Esophagus muscularis mucosa (tissue), 4 donors: ENCODE results near the gene ACER3. TPM values are rescaled to one million over a fixed set of nuclear protein-coding genes. Genes with fewer than 3 reads are reported as not detected.
A peak's percentile ranks its signal among the peaks of the same experiment; 100 is the strongest.
"Not testable (repeated sequence)": the region's sequence is repeated elsewhere in the genome, so short reads cannot be mapped to it uniquely, and the experiment has no call there.

Experiments
- DNase-seq: peaks from one replicate; pipeline ENCODE4 v3.0.0-alpha.2; 2017; ENCODE audit errors: extremely low spot score
- H3K27ac ChIP-seq, 4 donors: fragments of 200-600 bp; sonication (generic); replicated peaks in 1 of 4; 1 replicate in 3 of 4; 2 replicates in 1 of 4; pipeline ENCODE4 v1.5.1; 2016 to 2019; ENCODE audit warnings: mild to moderate bottlenecking in 1 of 4
- H3K27me3 ChIP-seq, 4 donors: fragments of 200-600 bp; sonication (generic); one replicate each; pipeline versions ENCODE4 v1.5.1 to v1.6.0; 2016 to 2019
- H3K36me3 ChIP-seq, 4 donors: fragments of 200-600 bp; sonication (generic); one replicate each; pipeline ENCODE4 v1.5.1; 2016 to 2019
- H3K4me1 ChIP-seq, 4 donors: fragments of 200-600 bp; sonication (generic); one replicate each; pipeline ENCODE4 v1.5.1; 2016 to 2019
- H3K4me3 ChIP-seq, 4 donors: fragments of 200-600 bp; sonication (generic); 1 replicate in 2 of 4; 2 replicates in 2 of 4; pipeline ENCODE4 v1.5.1; 2016 to 2019; ENCODE audit warnings: mild to moderate bottlenecking in 4 of 4, moderate library complexity in 1 of 4
- H3K9me3 ChIP-seq, 4 donors: fragments of 200-600 bp; sonication (generic); 1 replicate in 3 of 4; 2 replicates in 1 of 4; pipeline ENCODE4 v1.5.1; 2016 to 2019
- CTCF ChIP-seq, 3 experiments: fragments of 200-600 bp in 2 of 3; fragments of 450-650 bp in 1 of 3; sonication (generic) in 2 of 3; IDR thresholded peaks; one replicate each; pipeline ENCODE4 v1.5.1; 2017 to 2019; ENCODE audit warnings: antibody characterized with exemption in 3 of 3, mild to moderate bottlenecking in 2 of 3, moderate library complexity in 1 of 3
- EP300 ChIP-seq: sonication (generic); formaldehyde crosslinking; IDR thresholded peaks from one replicate; pipeline ENCODE4 v1.6.1; 2017; ENCODE audit warnings: antibody characterized with exemption
- POLR2A ChIP-seq: fragments of 450-650 bp; IDR thresholded peaks from one replicate; pipeline ENCODE4 v1.6.1; 2017; ENCODE audit warnings: antibody characterized with exemption, moderate library complexity, mild to moderate bottlenecking, low read depth
- POLR2AphosphoS5 ChIP-seq, 2 donors: sonication (generic); formaldehyde crosslinking; IDR thresholded peaks; one replicate each; pipeline ENCODE4 v1.6.1; 2017; ENCODE audit warnings: antibody characterized with exemption in 2 of 2
- WGBS: methylation state at CpG from one replicate; pipeline ENCODE4 v1.1.5; 2018; 5-methylcytosine and 5-hydroxymethylcytosine counted together
- intact Hi-C: fragments of 100-400 bp; cut with DNase I; formaldehyde crosslinking; loops from one replicate; pipeline ENCODE4 v1.15.1; 2023
- total RNA-seq, 4 donors: library from RNA; depleted of rRNA; stranded (reverse); fragments of >200 nt; gene quantifications; one replicate each; pipeline versions ENCODE4 v1.1.0 to v1.2.1, GENCODE V29; 2016

Gene ACER3
- total RNA-seq, 4 donors from 2014 or later: 10.5 to 12.8 (median 11.2) TPM

- Histone ChIP-seq H3K4me1 (no peaks in the 10 kb centered on the region), H3K27me3 (no peaks in the 10 kb centered on the region), H3K27ac (no peak overlapping the region), H3K9me3 (no peaks in the 10 kb centered on the region), H3K4me3 (no peak overlapping the region), H3K36me3 (peaks cover 0 to 19% (median 0%) of the 10 kb centered on the region in 4 donors)
- no peak for TF ChIP-seq POLR2AphosphoS5 (IDR thresholded peaks at IDR 0.05)
- no peak for TF ChIP-seq EP300
- no peak for TF ChIP-seq CTCF (IDR thresholded peaks at IDR 0.05)
- TF ChIP-seq POLR2A: no peak
- intact Hi-C loops: no loop called here
- DNase-seq: no peak
- WGBS: 88% methylated on average over 1 of the region's 1 CpG
These were observed 140.9 kb downstream of the ACER3 start for GRCh38 chr11:77001613-77002012.

- 94% methylated on average over 2 of the region's 2 CpGs for WGBS
- intact Hi-C loops: no loop called here
- Histone ChIP-seq H3K9me3 (no peaks in the 10 kb centered on the region), H3K27ac (no peak overlapping the region), H3K4me3 (no peak overlapping the region), H3K36me3 (peaks cover 0 to 12% (median 2%) of the 10 kb centered on the region in 4 donors), H3K27me3 (no peaks in the 10 kb centered on the region), H3K4me1 (no peaks in the 10 kb centered on the region)
- TF ChIP-seq CTCF (IDR thresholded peaks at IDR 0.05) (no peak), POLR2AphosphoS5 (IDR thresholded peaks at IDR 0.05) (no peak), POLR2A (no peak), EP300 (no peak)
- DNase-seq: no peak
These were observed 142.1 kb downstream of the ACER3 start for GRCh38 chr11:77002776-77003175.

GRCh38 chr11:77003963-77004362 is 143.2 kb downstream of the ACER3 start:
- intact Hi-C loops: no loop called here
- peak; percentile 57 for DNase-seq
- TF ChIP-seq POLR2AphosphoS5 (IDR thresholded peaks at IDR 0.05) (no peak), POLR2A (no peak), CTCF (IDR thresholded peaks at IDR 0.05) (no peak), EP300 (no peak)
- no peaks in the 10 kb centered on the region for H3K4me1 ChIP-seq
- 43% methylated on average over 2 of the region's 2 CpGs for WGBS
- H3K36me3 ChIP-seq: peaks cover 0 to 6% (median 2%) of the 10 kb centered on the region in 4 donors
- H3K9me3 ChIP-seq: no peaks in the 10 kb centered on the region
- H3K27ac ChIP-seq: no peak overlapping the region
- no peaks in the 10 kb centered on the region for H3K27me3 ChIP-seq
- no peak overlapping the region for H3K4me3 ChIP-seq

- Histone ChIP-seq H3K36me3 (peaks cover 0 to 9% (median 4%) of the 10 kb centered on the region in 4 donors), H3K4me3 (no peak overlapping the region), H3K4me1 (no peaks in the 10 kb centered on the region), H3K9me3 (no peaks in the 10 kb centered on the region), H3K27ac (no peak overlapping the region), H3K27me3 (no peaks in the 10 kb centered on the region)
- no peak for DNase-seq
- TF ChIP-seq EP300: no peak
- TF ChIP-seq CTCF (IDR thresholded peaks at IDR 0.05): no peak
- TF ChIP-seq POLR2A: no peak
- no peak for TF ChIP-seq POLR2AphosphoS5 (IDR thresholded peaks at IDR 0.05)
- intact Hi-C loops: no loop called here
These were observed 148.9 kb downstream of the ACER3 start for GRCh38 chr11:77009533-77010160.

GRCh38 chr11:77014669-77015068 is 154.0 kb downstream of the ACER3 start:
- intact Hi-C loops: no loop called here
- no peaks in the 10 kb centered on the region for H3K9me3 ChIP-seq
- no peaks in the 10 kb centered on the region for H3K27me3 ChIP-seq
- TF ChIP-seq CTCF (IDR thresholded peaks at IDR 0.05) (no peak), POLR2A (no peak)
- no peak overlapping the region for H3K4me3 ChIP-seq
- 98% methylated on average over 2 of the region's 2 CpGs for WGBS
- peaks cover 0 to 18% (median 7%) of the 10 kb centered on the region in 4 donors for H3K36me3 ChIP-seq
- no peak overlapping the region for H3K27ac ChIP-seq
- DNase-seq: no peak
- H3K4me1 ChIP-seq: no peaks in the 10 kb centered on the region

- H3K9me3 ChIP-seq, intact Hi-C loops, DNase-seq, H3K27me3 ChIP-seq, H3K27ac ChIP-seq, H3K4me1 ChIP-seq, H3K4me3 ChIP-seq: not testable (repeated sequence)
- H3K36me3 ChIP-seq: peaks cover 0 to 40% (median 14%) of the 10 kb centered on the region in 4 donors
- WGBS: 91% methylated on average over 2 of the region's 2 CpGs
These were observed 157.7 kb downstream of the ACER3 start for GRCh38 chr11:77018396-77018924.
